Measurements from ENCODE around the gene SLC9A1.

The SLC9A1 gene

GRCh38 chr1:27101696-27102095, 53.2 kb downstream of the SLC9A1 start:
- no peak for DNase-seq

- no peak for DNase-seq
Measured at GRCh38 chr1:27101054-27101491, 53.9 kb downstream of the SLC9A1 start.

- DNase-seq: no peak
Measured at GRCh38 chr1:27100335-27101053, 54.4 kb downstream of the SLC9A1 start.

- no peak for DNase-seq
Measured at GRCh38 chr1:27099587-27100334, 55.2 kb downstream of the SLC9A1 start.

GRCh38 chr1:27099135-27099586, 55.8 kb downstream of the SLC9A1 start:
- no peak for DNase-seq

- DNase-seq: no peak
Measured at GRCh38 chr1:27098431-27099134, 56.3 kb downstream of the SLC9A1 start.

GRCh38 chr1:27097484-27097917, 57.4 kb downstream of the SLC9A1 start:
- DNase-seq: no peak

- DNase-seq: no peak
Measured at GRCh38 chr1:27095576-27095975, 59.3 kb downstream of the SLC9A1 start.

- DNase-seq: no peak
Measured at GRCh38 chr1:27092888-27093287, 62.0 kb downstream of the SLC9A1 start.

- DNase-seq: no peak
Measured at GRCh38 chr1:27090911-27091310, 64.0 kb downstream of the SLC9A1 start.

GRCh38 chr1:27087371-27088220, 67.3 kb downstream of the SLC9A1 start:
- no peak for DNase-seq

- DNase-seq: no peak
Measured at GRCh38 chr1:27086628-27087027, 68.3 kb downstream of the SLC9A1 start.

GRCh38 chr1:27086026-27086425, 68.9 kb downstream of the SLC9A1 start:
- no peak for DNase-seq

GRCh38 chr1:27084107-27084506, 70.8 kb downstream of the SLC9A1 start:
- no peak for DNase-seq

- no peak for DNase-seq
Measured at GRCh38 chr1:27077968-27078367, 77.0 kb downstream of the SLC9A1 start.

GRCh38 chr1:27076803-27077202, 78.1 kb downstream of the SLC9A1 start:
- no peak for DNase-seq

- no peak for DNase-seq
Measured at GRCh38 chr1:27074175-27074780, 80.6 kb downstream of the SLC9A1 start.

- no peak for DNase-seq
Measured at GRCh38 chr1:27071049-27071416, 83.9 kb downstream of the SLC9A1 start.

- DNase-seq: no peak
Measured at GRCh38 chr1:27070390-27071048, 84.4 kb downstream of the SLC9A1 start.

GRCh38 chr1:27068922-27069321, 86.0 kb downstream of the SLC9A1 start:
- DNase-seq: no peak

GRCh38 chr1:27065999-27066630, 88.8 kb downstream of the SLC9A1 start:
- no peak for DNase-seq
